Body of pancreas (tissue), 4 donors: ENCODE measurements around the gene BEND5.

Experiments used
- POLR2A ChIP-seq, 3 donors: fragments of 450-650 bp; IDR thresholded peaks; one replicate each; pipeline ENCODE4 v1.6.1; 2016; ENCODE audit warnings: antibody characterized with exemption in 3 of 3, mild to moderate bottlenecking in 2 of 3
- TF ChIP-seq, protein P1 (sequence below), 7 experiments: fragments of 450-650 bp in 4 of 7; fragments of 200-600 bp in 3 of 7; sonication (generic) in 3 of 7; IDR thresholded peaks; one replicate each; pipeline ENCODE4 v1.5.1; 2016 to 2019; ENCODE audit warnings: antibody characterized with exemption in 7 of 7

DNA sequence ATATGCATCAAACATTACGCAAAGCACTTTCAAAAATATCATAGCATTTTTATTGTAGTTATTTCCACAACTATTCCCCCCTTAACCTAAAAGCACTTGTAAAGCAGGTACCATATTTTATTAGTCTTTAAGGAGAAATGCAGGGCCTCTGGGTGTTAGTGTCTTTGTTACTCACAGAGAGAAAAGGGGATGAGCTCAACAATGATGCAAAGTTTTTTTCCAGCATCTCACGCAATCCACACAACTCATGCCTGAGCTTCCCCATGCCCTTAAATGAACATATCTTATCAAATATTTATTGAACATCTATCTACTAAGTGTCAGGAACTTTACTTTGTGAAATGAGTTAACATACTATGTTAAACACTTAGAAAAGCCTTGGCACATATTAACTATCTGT, 50.6 kb downstream of the BEND5 start:
- TF ChIP-seq, protein P1, sequence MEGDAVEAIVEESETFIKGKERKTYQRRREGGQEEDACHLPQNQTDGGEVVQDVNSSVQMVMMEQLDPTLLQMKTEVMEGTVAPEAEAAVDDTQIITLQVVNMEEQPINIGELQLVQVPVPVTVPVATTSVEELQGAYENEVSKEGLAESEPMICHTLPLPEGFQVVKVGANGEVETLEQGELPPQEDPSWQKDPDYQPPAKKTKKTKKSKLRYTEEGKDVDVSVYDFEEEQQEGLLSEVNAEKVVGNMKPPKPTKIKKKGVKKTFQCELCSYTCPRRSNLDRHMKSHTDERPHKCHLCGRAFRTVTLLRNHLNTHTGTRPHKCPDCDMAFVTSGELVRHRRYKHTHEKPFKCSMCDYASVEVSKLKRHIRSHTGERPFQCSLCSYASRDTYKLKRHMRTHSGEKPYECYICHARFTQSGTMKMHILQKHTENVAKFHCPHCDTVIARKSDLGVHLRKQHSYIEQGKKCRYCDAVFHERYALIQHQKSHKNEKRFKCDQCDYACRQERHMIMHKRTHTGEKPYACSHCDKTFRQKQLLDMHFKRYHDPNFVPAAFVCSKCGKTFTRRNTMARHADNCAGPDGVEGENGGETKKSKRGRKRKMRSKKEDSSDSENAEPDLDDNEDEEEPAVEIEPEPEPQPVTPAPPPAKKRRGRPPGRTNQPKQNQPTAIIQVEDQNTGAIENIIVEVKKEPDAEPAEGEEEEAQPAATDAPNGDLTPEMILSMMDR (IDR thresholded peaks at IDR 0.05), result no peak
- no peak for TF ChIP-seq POLR2A (IDR thresholded peaks at IDR 0.05)
